ENCODE data around the gene WNT5B.
A peak's percentile ranks its signal among the peaks of the same experiment; 100 is the strongest.

Gene WNT5B

GRCh38 chr12:1603269-1603993, 25.6 kb upstream of the WNT5B start:
- Histone ChIP-seq H4K91ac (ENCODE audit: low read depth, low read length) (no peak overlapping the region), H3K27me3 (ENCODE audit: insufficient read depth, low read length) (no peaks in the 10 kb centered on the region), H2AK5ac (ENCODE audit: low read length) (no peak overlapping the region), H2BK5ac (ENCODE audit: low read depth, low read length, poor library complexity) (no peak overlapping the region), H3K14ac (ENCODE audit: low read length) (no peak overlapping the region), H3K79me1 (ENCODE audit: low read length) (peaks cover 9% of the 10 kb centered on the region), H2BK120ac (ENCODE audit: insufficient read depth, low read length, poor library complexity) (no peak overlapping the region), H3K4me1 (ENCODE audit: control insufficient read depth in 1 of 2, insufficient read depth in 2 of 2, low read length in 2 of 2) (peaks cover 4% of the 10 kb centered on the region in 2 experiments), H2AFZ (ENCODE audit: insufficient read depth, low read length, poor library complexity) (no peak overlapping the region), H3K79me2 (ENCODE audit: control insufficient read depth, insufficient read depth, low read length, poor library complexity) (no peaks in the 10 kb centered on the region), H3K9ac (ENCODE audit: low read length) (no peak overlapping the region), H2BK12ac (ENCODE audit: low read length) (no peak overlapping the region), H3K27ac (ENCODE audit: low read depth, low read length) (no peak overlapping the region), H4K12ac (ENCODE audit: low read depth, low read length) (no peak overlapping the region), H3K23ac (ENCODE audit: low read length) (no peak overlapping the region), H4K8ac (ENCODE audit: low read depth, low read length) (no peak overlapping the region), H3K18ac (ENCODE audit: low read length) (no peak overlapping the region), H3K36me3 (ENCODE audit: control insufficient read depth in 1 of 2, insufficient read depth in 2 of 2, low read length in 2 of 2) (no peaks in the 10 kb centered on the region), H3K4me2 (ENCODE audit: low read length) (no peak overlapping the region), H3K4me3 (ENCODE audit: low read depth, low read length) (no peak overlapping the region), H3K9me3 (ENCODE audit: insufficient read depth, low read depth, low read length) (no peaks in the 10 kb centered on the region), H3K4ac (ENCODE audit: low read depth, low read length) (no peak overlapping the region)
- DNase-seq: no peak
- no CpG with 5 or more reads among the region's 7 CpGs for WGBS (ENCODE audit: extremely low coverage, insufficient coverage, insufficient read length)

DNA sequence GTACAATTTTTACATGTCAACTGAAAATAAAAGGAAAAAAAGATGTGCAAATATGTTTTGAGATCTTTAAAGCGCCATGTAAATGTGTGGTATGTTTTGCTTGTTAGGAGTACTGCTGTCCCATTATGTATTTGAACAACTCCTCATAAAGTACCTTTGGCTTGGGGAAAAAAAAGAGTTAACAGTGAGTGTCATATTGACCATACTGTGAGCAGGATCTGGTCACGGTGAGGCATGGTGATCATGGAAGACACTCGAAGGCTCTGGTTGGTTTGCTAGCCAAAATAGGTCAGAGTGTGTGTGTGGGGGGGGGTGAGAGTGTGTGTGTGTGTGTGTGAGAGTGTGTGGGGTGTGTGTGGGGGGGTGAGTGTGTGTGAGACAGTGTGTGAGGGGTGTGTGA, 24.6 kb upstream of the WNT5B start:
- H3K79me1 ChIP-seq (ENCODE audit: low read length): peaks cover 9% of the 10 kb centered on the region
- WGBS (ENCODE audit: extremely low coverage, insufficient coverage, insufficient read length): no CpG with 5 or more reads among the region's 3 CpGs
- no peaks in the 10 kb centered on the region for H3K79me2 ChIP-seq (ENCODE audit: control insufficient read depth, insufficient read depth, low read length, poor library complexity)
- H3K9me3 ChIP-seq (ENCODE audit: insufficient read depth, low read depth, low read length): no peaks in the 10 kb centered on the region
- no peak overlapping the region for H3K23ac ChIP-seq (ENCODE audit: low read length)
- H3K27ac ChIP-seq (ENCODE audit: low read depth, low read length): no peak overlapping the region
- H3K18ac ChIP-seq (ENCODE audit: low read length): no peak overlapping the region
- no peak overlapping the region for H2BK5ac ChIP-seq (ENCODE audit: low read depth, low read length, poor library complexity)
- no peak overlapping the region for H2BK120ac ChIP-seq (ENCODE audit: insufficient read depth, low read length, poor library complexity)
- no peak overlapping the region for H4K91ac ChIP-seq (ENCODE audit: low read depth, low read length)
- H3K4me3 ChIP-seq (ENCODE audit: low read depth, low read length): no peak overlapping the region
- H4K12ac ChIP-seq (ENCODE audit: low read depth, low read length): no peak overlapping the region
- peaks cover 4% of the 10 kb centered on the region in 2 experiments for H3K4me1 ChIP-seq (ENCODE audit: control insufficient read depth in 1 of 2, insufficient read depth in 2 of 2, low read length in 2 of 2)
- H3K4me2 ChIP-seq (ENCODE audit: low read length): no peak overlapping the region
- no peak overlapping the region for H3K14ac ChIP-seq (ENCODE audit: low read length)
- no peak overlapping the region for H2BK12ac ChIP-seq (ENCODE audit: low read length)
- no peak for DNase-seq
- H2AK5ac ChIP-seq (ENCODE audit: low read length): no peak overlapping the region
- no peak overlapping the region for H2AFZ ChIP-seq (ENCODE audit: insufficient read depth, low read length, poor library complexity)
- no peaks in the 10 kb centered on the region for H3K36me3 ChIP-seq (ENCODE audit: control insufficient read depth in 1 of 2, insufficient read depth in 2 of 2, low read length in 2 of 2)
- no peak overlapping the region for H3K4ac ChIP-seq (ENCODE audit: low read depth, low read length)
- H3K27me3 ChIP-seq (ENCODE audit: insufficient read depth, low read length): no peaks in the 10 kb centered on the region
- no peak overlapping the region for H4K8ac ChIP-seq (ENCODE audit: low read depth, low read length)
- no peak overlapping the region for H3K9ac ChIP-seq (ENCODE audit: low read length)

- peak overlapping the region; percentile 83 for H3K27ac ChIP-seq (ENCODE audit: low read depth, low read length)
- H4K12ac ChIP-seq (ENCODE audit: low read depth, low read length): no peak overlapping the region
- WGBS (ENCODE audit: extremely low coverage, insufficient coverage, insufficient read length): no CpG with 5 or more reads among the region's 22 CpGs
- peak overlapping the region; percentile 86 for H3K4me2 ChIP-seq (ENCODE audit: low read length)
- no peaks in the 10 kb centered on the region for H3K9me3 ChIP-seq (ENCODE audit: insufficient read depth, low read depth, low read length)
- peak overlapping the region; percentile 1 for H4K91ac ChIP-seq (ENCODE audit: low read depth, low read length)
- no peak overlapping the region for H3K9ac ChIP-seq (ENCODE audit: low read length)
- peaks cover 4% of the 10 kb centered on the region in 2 experiments for H3K4me1 ChIP-seq (ENCODE audit: control insufficient read depth in 1 of 2, insufficient read depth in 2 of 2, low read length in 2 of 2)
- H2AK5ac ChIP-seq (ENCODE audit: low read length): no peak overlapping the region
- H3K79me1 ChIP-seq (ENCODE audit: low read length): peaks cover 9% of the 10 kb centered on the region
- H3K14ac ChIP-seq (ENCODE audit: low read length): no peak overlapping the region
- no peak overlapping the region for H3K23ac ChIP-seq (ENCODE audit: low read length)
- no peak overlapping the region for H3K18ac ChIP-seq (ENCODE audit: low read length)
- H3K79me2 ChIP-seq (ENCODE audit: control insufficient read depth, insufficient read depth, low read length, poor library complexity): no peaks in the 10 kb centered on the region
- no peaks in the 10 kb centered on the region for H3K36me3 ChIP-seq (ENCODE audit: control insufficient read depth in 1 of 2, insufficient read depth in 2 of 2, low read length in 2 of 2)
- no peaks in the 10 kb centered on the region for H3K27me3 ChIP-seq (ENCODE audit: insufficient read depth, low read length)
- peak overlapping the region; percentile 23 for H2BK5ac ChIP-seq (ENCODE audit: low read depth, low read length, poor library complexity)
- H2BK12ac ChIP-seq (ENCODE audit: low read length): peak overlapping the region; percentile 25
- H3K4ac ChIP-seq (ENCODE audit: low read depth, low read length): no peak overlapping the region
- no peak overlapping the region for H2AFZ ChIP-seq (ENCODE audit: insufficient read depth, low read length, poor library complexity)
- H4K8ac ChIP-seq (ENCODE audit: low read depth, low read length): peak overlapping the region; percentile 31
- H3K4me3 ChIP-seq (ENCODE audit: low read depth, low read length): peak overlapping the region; percentile 31
- peak; percentile 76 to 92 for DNase-seq
- H2BK120ac ChIP-seq (ENCODE audit: insufficient read depth, low read length, poor library complexity): peak overlapping the region; percentile 5
Observed at GRCh38 chr12:1605129-1606020, 23.7 kb upstream of the WNT5B start.

GRCh38 chr12:1606021-1606622, 22.9 kb upstream of the WNT5B start:
- Histone ChIP-seq H3K27ac (ENCODE audit: low read depth, low read length) (peak overlapping the region; percentile 83), H2AK5ac (ENCODE audit: low read length) (no peak overlapping the region), H3K4me2 (ENCODE audit: low read length) (peak overlapping the region; percentile 86), H3K14ac (ENCODE audit: low read length) (no peak overlapping the region), H4K12ac (ENCODE audit: low read depth, low read length) (no peak overlapping the region), H3K23ac (ENCODE audit: low read length) (no peak overlapping the region), H3K18ac (ENCODE audit: low read length) (no peak overlapping the region), H3K4me3 (ENCODE audit: low read depth, low read length) (no peak overlapping the region), H3K79me2 (ENCODE audit: control insufficient read depth, insufficient read depth, low read length, poor library complexity) (no peaks in the 10 kb centered on the region), H3K9me3 (ENCODE audit: insufficient read depth, low read depth, low read length) (no peaks in the 10 kb centered on the region), H2BK12ac (ENCODE audit: low read length) (peak overlapping the region; percentile 7), H3K9ac (ENCODE audit: low read length) (no peak overlapping the region), H3K4me1 (ENCODE audit: control insufficient read depth in 1 of 2, insufficient read depth in 2 of 2, low read length in 2 of 2) (peaks cover 4% of the 10 kb centered on the region in 2 experiments), H3K27me3 (ENCODE audit: insufficient read depth, low read length) (no peaks in the 10 kb centered on the region), H3K79me1 (ENCODE audit: low read length) (peaks cover 9% of the 10 kb centered on the region), H4K91ac (ENCODE audit: low read depth, low read length) (peak overlapping the region; percentile 1), H2BK120ac (ENCODE audit: insufficient read depth, low read length, poor library complexity) (peak overlapping the region; percentile 5), H4K8ac (ENCODE audit: low read depth, low read length) (no peak overlapping the region), H3K36me3 (ENCODE audit: control insufficient read depth in 1 of 2, insufficient read depth in 2 of 2, low read length in 2 of 2) (no peaks in the 10 kb centered on the region), H3K4ac (ENCODE audit: low read depth, low read length) (no peak overlapping the region), H2BK5ac (ENCODE audit: low read depth, low read length, poor library complexity) (peak overlapping the region; percentile 23), H2AFZ (ENCODE audit: insufficient read depth, low read length, poor library complexity) (no peak overlapping the region)
- DNase-seq: peak; percentile 93 to 97
- WGBS (ENCODE audit: extremely low coverage, insufficient coverage, insufficient read length): no CpG with 5 or more reads among the region's 12 CpGs
